CD4-positive, alpha-beta memory T cell (primary cell): ENCODE data around the gene TAS2R31. TPM values are rescaled to one million over a fixed set of nuclear protein-coding genes. Genes with fewer than 3 reads are reported as not detected.
"Not testable (repeated sequence)": the region's sequence is repeated elsewhere in the genome, so short reads cannot be mapped to it uniquely, and the experiment has no call there.

Experiments
- CTCF ChIA-PET: fragments of 350-600 bp; sonication (Branson Sonifier 250); formaldehyde crosslinking; loops from one replicate; lab custom pipeline; 2021; ENCODE audit warnings: inconsistent platforms; ENCODE audit not compliant: partially characterized antibody; lab: Charles Lee
- POLR2A ChIA-PET: fragments of 350-600 bp; sonication (Branson Sonifier 250); formaldehyde crosslinking; loops from one replicate; lab custom pipeline; 2021; ENCODE audit not compliant: partially characterized antibody; lab: Charles Lee
- DNase-seq, 5 donors: peaks; one replicate each; pipeline versions ENCODE4 v3.0.0 to v3.0.0-alpha.2; 2020 to 2022; ENCODE audit warnings: mixed read lengths in 1 of 5
- H3K27ac ChIP-seq: one replicate; pipeline ENCODE4 v1.7.0; 2013; ENCODE audit warnings: low read depth, low read length
- H3K27me3 ChIP-seq: 2 replicates; pipeline ENCODE4 v1.7.0; 2013; ENCODE audit warnings: mild to moderate bottlenecking, low read length, moderate library complexity; ENCODE audit not compliant: insufficient read depth
- H3K36me3 ChIP-seq: 2 replicates; pipeline ENCODE4 v1.7.0; 2013; ENCODE audit warnings: mild to moderate bottlenecking, low read length, moderate library complexity; ENCODE audit not compliant: insufficient read depth
- H3K4me1 ChIP-seq: 2 replicates; pipeline ENCODE4 v1.7.0; 2013; ENCODE audit warnings: mild to moderate bottlenecking, low read length, moderate library complexity; ENCODE audit not compliant: insufficient read depth
- H3K4me3 ChIP-seq, 2 donors: one replicate each; pipeline ENCODE4 v1.7.0; 2013; ENCODE audit warnings: low read length in 2 of 2, mild to moderate bottlenecking in 1 of 2
- H3K9me3 ChIP-seq, 2 donors: one replicate each; pipeline ENCODE4 v1.7.0; 2013; ENCODE audit warnings: low read length in 2 of 2, control low read depth in 1 of 2; ENCODE audit not compliant: control insufficient read depth in 1 of 2
- H3K27ac Mint-ChIP-seq, 7 donors: one replicate each; pipeline ENCODE4 v1.8.0; 2020 to 2021; ENCODE audit warnings: mixed read lengths in 7 of 7, mild to moderate bottlenecking in 6 of 7, inconsistent platforms in 3 of 7, moderate library complexity in 3 of 7
- H3K27me3 Mint-ChIP-seq, 2 donors: one replicate each; pipeline ENCODE4 v1.8.0; 2020 to 2021; ENCODE audit warnings: mixed read lengths in 2 of 2
- H3K36me3 Mint-ChIP-seq, 2 donors: one replicate each; pipeline ENCODE4 v1.8.0; 2020 to 2021; ENCODE audit warnings: mixed read lengths in 2 of 2, inconsistent platforms in 1 of 2, mild to moderate bottlenecking in 1 of 2
- H3K4me1 Mint-ChIP-seq, 4 donors: one replicate each; pipeline ENCODE4 v1.8.0; 2020 to 2021; ENCODE audit warnings: mixed read lengths in 4 of 4, mild to moderate bottlenecking in 1 of 4
- H3K4me3 Mint-ChIP-seq, 8 donors: one replicate each; pipeline ENCODE4 v1.8.0; 2020 to 2021; ENCODE audit warnings: mixed read lengths in 8 of 8, mild to moderate bottlenecking in 7 of 8, moderate library complexity in 6 of 8, inconsistent platforms in 3 of 8
- H3K9me3 Mint-ChIP-seq, 8 donors: one replicate each; pipeline ENCODE4 v1.8.0; 2020 to 2021; ENCODE audit warnings: mixed read lengths in 8 of 8, mild to moderate bottlenecking in 5 of 8, inconsistent platforms in 3 of 8, moderate library complexity in 1 of 8
- intact Hi-C: fragments of 100-400 bp; cut with micrococcal nuclease; formaldehyde crosslinking; loops from one replicate; pipeline ENCODE4 v1.15.1; 2023
- polyA plus RNA-seq, 2 donors: library from polyadenylated mRNA; unstranded; fragments of 300-500 nt; fragmentation: Illumina TruSeq; gene quantifications; one replicate each; pipeline ENCODE4 v1.2.3, GENCODE V29; 2021
- total RNA-seq, 2 experiments: library from RNA; stranded (reverse); gene quantifications; one replicate each; pipeline ENCODE4 v1.2.3, GENCODE V29; 2021

Gene TAS2R31
- total and polyA plus RNA-seq, 4 experiments from 2014 or later = 3.1 to 3.2 TPM; not detected in 2

- H3K27me3 ChIP-seq, POLR2A ChIA-PET, H3K36me3 ChIP-seq, H3K9me3 ChIP-seq, H3K4me1 ChIP-seq, H3K27ac Mint-ChIP-seq, intact Hi-C loops, CTCF ChIA-PET, H3K9me3 Mint-ChIP-seq, H3K27ac ChIP-seq, H3K4me3 Mint-ChIP-seq, H3K4me3 ChIP-seq, DNase-seq, H3K27me3 Mint-ChIP-seq: not testable (repeated sequence)
- H3K36me3 Mint-ChIP-seq = peaks cover 4 to 17% of the 10 kb centered on the region in 2 donors
- peaks cover 5 to 15% (median 12%) of the 10 kb centered on the region in 4 donors for H3K4me1 Mint-ChIP-seq
Measured at GRCh38 chr12:11062194-11062593, 31.0 kb upstream of the TAS2R31 start, which contains the start of gene TAS2R46. Gene TAS2R46, minus strand, starts transcription at chr12:11062294. Its CDS starts 0 bp downstream, at chr12:11062294.

- Histone ChIP-seq H3K4me1 (no peaks in the 10 kb centered on the region), H3K27me3 (no peaks in the 10 kb centered on the region), H3K4me3 (no peak overlapping the region), H3K9me3 (no peaks in the 10 kb centered on the region), H3K27ac (no peak overlapping the region), H3K36me3 (no peaks in the 10 kb centered on the region)
- H3K27ac Mint-ChIP-seq = no peak overlapping the region
- no peaks in the 10 kb centered on the region for H3K27me3 Mint-ChIP-seq
- ChIA-PET POLR2A (no interaction called here), CTCF (no interaction called here)
- no peak overlapping the region for H3K4me3 Mint-ChIP-seq
- peaks cover 9 to 27% of the 10 kb centered on the region in 2 donors for H3K36me3 Mint-ChIP-seq
- peaks cover 5 to 19% (median 9%) of the 10 kb centered on the region in 4 donors for H3K4me1 Mint-ChIP-seq
- peaks cover 0 to 3% (median 0%) of the 10 kb centered on the region in 8 donors for H3K9me3 Mint-ChIP-seq
- no peak for DNase-seq
- intact Hi-C loops = no loop called here
Measured at GRCh38 chr12:11059784-11060183, 28.6 kb upstream of the TAS2R31 start.

GRCh38 chr12:11059041-11059440 is 27.8 kb upstream of the TAS2R31 start:
- POLR2A ChIA-PET = no interaction called here
- H3K27ac Mint-ChIP-seq = no peak overlapping the region

GRCh38 chr12:11055306-11055705 is 24.1 kb upstream of the TAS2R31 start:
- Mint-ChIP-seq H3K4me3 (no peak overlapping the region), H3K27me3 (no peaks in the 10 kb centered on the region), H3K9me3 (peaks cover 0 to 28% (median 12%) of the 10 kb centered on the region in 8 donors), H3K27ac (no peak overlapping the region), H3K4me1 (peaks cover 0 to 4% (median 2%) of the 10 kb centered on the region in 4 donors), H3K36me3 (peaks cover 25 to 52% of the 10 kb centered on the region in 2 donors)
- ChIA-PET POLR2A (no interaction called here), CTCF (no interaction called here)
- H3K27ac ChIP-seq = no peak overlapping the region
- H3K36me3 ChIP-seq = no peaks in the 10 kb centered on the region
- no peak overlapping the region for H3K4me3 ChIP-seq
- no peaks in the 10 kb centered on the region for H3K4me1 ChIP-seq
- DNase-seq = no peak
- no peaks in the 10 kb centered on the region for H3K27me3 ChIP-seq
- intact Hi-C loops = loop anchor here (1.0 kb wide), 1 partner anchor 29 kb away; no protein-coding TSS in a partner anchor
- no peaks in the 10 kb centered on the region for H3K9me3 ChIP-seq

More at GRCh38 chr12:11059041-11059440, 27.8 kb upstream of the TAS2R31 start:
- CTCF ChIA-PET = no interaction called here
- peaks cover 0 to 3% (median 0%) of the 10 kb centered on the region in 8 donors for H3K9me3 Mint-ChIP-seq
- intact Hi-C loops = no loop called here
- H3K36me3 Mint-ChIP-seq = peaks cover 11 to 27% of the 10 kb centered on the region in 2 donors
- Histone ChIP-seq H3K27ac (no peak overlapping the region), H3K4me3 (no peak overlapping the region), H3K27me3 (no peaks in the 10 kb centered on the region), H3K4me1 (no peaks in the 10 kb centered on the region), H3K36me3 (no peaks in the 10 kb centered on the region), H3K9me3 (no peaks in the 10 kb centered on the region)
- DNase-seq = no peak
- peaks cover 4 to 17% (median 9%) of the 10 kb centered on the region in 4 donors for H3K4me1 Mint-ChIP-seq
- H3K27me3 Mint-ChIP-seq = no peaks in the 10 kb centered on the region
- H3K4me3 Mint-ChIP-seq = no peak overlapping the region

GRCh38 chr12:11049806-11050531 is 18.8 kb upstream of the TAS2R31 start:
- H3K4me1 Mint-ChIP-seq, H3K4me3 Mint-ChIP-seq, CTCF ChIA-PET, H3K36me3 ChIP-seq, intact Hi-C loops, H3K4me1 ChIP-seq, POLR2A ChIA-PET, H3K27ac ChIP-seq, H3K27me3 ChIP-seq, H3K27ac Mint-ChIP-seq, DNase-seq, H3K4me3 ChIP-seq, H3K27me3 Mint-ChIP-seq, H3K9me3 ChIP-seq: not testable (repeated sequence)
- H3K36me3 Mint-ChIP-seq = peaks cover 45 to 57% of the 10 kb centered on the region in 2 donors
- H3K9me3 Mint-ChIP-seq = peaks cover 0 to 32% (median 15%) of the 10 kb centered on the region in 8 donors

- H3K27me3 Mint-ChIP-seq, H3K27ac ChIP-seq, H3K27ac Mint-ChIP-seq, H3K4me1 ChIP-seq, intact Hi-C loops, H3K9me3 ChIP-seq, H3K4me3 Mint-ChIP-seq, H3K9me3 Mint-ChIP-seq, POLR2A ChIA-PET, H3K27me3 ChIP-seq, DNase-seq, H3K4me3 ChIP-seq, CTCF ChIA-PET, H3K36me3 ChIP-seq: not testable (repeated sequence)
- peaks cover 51 to 70% of the 10 kb centered on the region in 2 donors for H3K36me3 Mint-ChIP-seq
- H3K4me1 Mint-ChIP-seq = peaks cover 0 to 25% (median 9%) of the 10 kb centered on the region in 4 donors
Measured at GRCh38 chr12:11041366-11041765, 10.2 kb upstream of the TAS2R31 start.

- H3K27me3 ChIP-seq = no peaks in the 10 kb centered on the region
- Mint-ChIP-seq H3K9me3 (peaks cover 0 to 5% (median 0%) of the 10 kb centered on the region in 8 donors), H3K27me3 (no peaks in the 10 kb centered on the region), H3K4me3 (no peak overlapping the region), H3K4me1 (peaks cover 0 to 24% (median 9%) of the 10 kb centered on the region in 4 donors), H3K36me3 (peaks cover 47 to 70% of the 10 kb centered on the region in 2 donors), H3K27ac (no peak overlapping the region)
- H3K9me3 ChIP-seq = no peaks in the 10 kb centered on the region
- intact Hi-C loops = no loop called here
- DNase-seq = no peak
- no peaks in the 10 kb centered on the region for H3K4me1 ChIP-seq
- no peak overlapping the region for H3K27ac ChIP-seq
- ChIA-PET CTCF (interaction anchor here (0.8 kb wide), 1 partner anchor 160 kb away, joined by 3 read pairs; no protein-coding TSS in a partner anchor), POLR2A (no interaction called here)
- no peak overlapping the region for H3K4me3 ChIP-seq
- H3K36me3 ChIP-seq = no peaks in the 10 kb centered on the region
Measured at GRCh38 chr12:11040162-11040561, 9.0 kb upstream of the TAS2R31 start.
